GM13977 (cell line): Measurements from ENCODE around the gene HECW1.

ENCODE experiments used
- DNase-seq: peaks from one replicate; pipeline ENCODE4 v3.0.0; 2012; ENCODE audit warnings: low spot score
- in situ Hi-C: fragments of 300-500 bp; cut with MboI; formaldehyde crosslinking; loops from one replicate; pipeline ENCODE4 v1.12.0; 2022; ENCODE audit warnings: low sequenced_read_pairs, low pct_unique_long_range_greater_than_20kb, mixed read lengths, inconsistent platforms; ENCODE audit not compliant: unreplicated experiment
- TF ChIP-seq, protein P1 (sequence below): IDR thresholded peaks from 2 replicates; pipeline ENCODE4 v1.5.1; 2012; ENCODE audit warnings: mild to moderate bottlenecking, control low read depth; ENCODE audit not compliant: insufficient read depth; ENCODE audit errors: extremely low read depth, missing control alignments

The HECW1 gene

DNA sequence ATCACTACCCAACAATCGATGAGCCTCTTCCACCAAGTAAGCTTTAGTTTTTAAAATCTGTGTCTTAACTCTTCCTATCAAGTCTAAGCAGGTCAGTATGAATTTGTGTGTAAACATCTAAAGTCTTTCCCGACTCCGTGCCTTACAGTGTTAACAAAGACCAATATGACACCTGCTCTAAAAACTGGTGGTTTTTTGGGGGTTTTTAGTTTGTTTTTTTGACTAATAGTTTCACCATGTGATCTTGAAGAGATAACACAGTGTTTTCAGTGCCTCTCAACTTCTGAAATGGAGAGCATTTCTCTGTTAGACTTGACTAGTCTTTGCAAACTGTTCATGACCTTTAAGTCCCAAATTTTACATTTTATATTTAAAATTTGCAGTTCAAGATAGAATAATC, 338.4 kb downstream of the HECW1 start:
- in situ Hi-C loops = loop anchor here (25.0 kb wide), 1 partner anchor 386 kb away; no protein-coding TSS in a partner anchor
- no peak for DNase-seq
- TF ChIP-seq, protein P1, sequence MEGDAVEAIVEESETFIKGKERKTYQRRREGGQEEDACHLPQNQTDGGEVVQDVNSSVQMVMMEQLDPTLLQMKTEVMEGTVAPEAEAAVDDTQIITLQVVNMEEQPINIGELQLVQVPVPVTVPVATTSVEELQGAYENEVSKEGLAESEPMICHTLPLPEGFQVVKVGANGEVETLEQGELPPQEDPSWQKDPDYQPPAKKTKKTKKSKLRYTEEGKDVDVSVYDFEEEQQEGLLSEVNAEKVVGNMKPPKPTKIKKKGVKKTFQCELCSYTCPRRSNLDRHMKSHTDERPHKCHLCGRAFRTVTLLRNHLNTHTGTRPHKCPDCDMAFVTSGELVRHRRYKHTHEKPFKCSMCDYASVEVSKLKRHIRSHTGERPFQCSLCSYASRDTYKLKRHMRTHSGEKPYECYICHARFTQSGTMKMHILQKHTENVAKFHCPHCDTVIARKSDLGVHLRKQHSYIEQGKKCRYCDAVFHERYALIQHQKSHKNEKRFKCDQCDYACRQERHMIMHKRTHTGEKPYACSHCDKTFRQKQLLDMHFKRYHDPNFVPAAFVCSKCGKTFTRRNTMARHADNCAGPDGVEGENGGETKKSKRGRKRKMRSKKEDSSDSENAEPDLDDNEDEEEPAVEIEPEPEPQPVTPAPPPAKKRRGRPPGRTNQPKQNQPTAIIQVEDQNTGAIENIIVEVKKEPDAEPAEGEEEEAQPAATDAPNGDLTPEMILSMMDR = no peak

DNA sequence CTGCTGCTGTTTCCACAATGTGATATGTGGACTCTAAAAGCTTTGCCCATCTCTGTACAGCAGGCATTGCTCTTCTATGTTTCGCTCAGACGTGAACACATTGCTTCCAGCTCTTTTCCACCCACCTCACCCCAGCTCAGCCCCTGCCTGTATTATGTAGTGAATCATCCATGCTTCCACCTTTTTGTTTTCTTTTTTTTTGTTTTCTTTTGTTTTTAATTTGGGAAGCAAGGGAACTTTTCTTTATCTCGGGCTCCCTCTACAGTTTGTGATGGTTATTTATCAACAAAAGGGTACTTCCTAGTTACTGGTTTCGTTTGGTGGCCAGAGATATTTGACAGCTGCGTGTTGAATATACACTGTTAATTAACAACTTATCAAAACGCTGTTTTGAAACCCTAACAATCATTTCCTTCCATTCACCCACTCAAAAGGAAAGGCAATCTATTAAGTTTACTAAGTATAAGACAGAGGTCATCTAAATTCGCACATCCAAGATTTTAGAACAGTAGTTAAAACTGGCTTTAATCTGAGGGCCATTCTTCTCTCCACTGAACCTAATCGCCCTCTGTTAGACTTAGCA, 342.6 kb downstream of the HECW1 start:
- in situ Hi-C loops = loop anchor here (25.0 kb wide), 1 partner anchor 382 kb away; no protein-coding TSS in a partner anchor

DNA sequence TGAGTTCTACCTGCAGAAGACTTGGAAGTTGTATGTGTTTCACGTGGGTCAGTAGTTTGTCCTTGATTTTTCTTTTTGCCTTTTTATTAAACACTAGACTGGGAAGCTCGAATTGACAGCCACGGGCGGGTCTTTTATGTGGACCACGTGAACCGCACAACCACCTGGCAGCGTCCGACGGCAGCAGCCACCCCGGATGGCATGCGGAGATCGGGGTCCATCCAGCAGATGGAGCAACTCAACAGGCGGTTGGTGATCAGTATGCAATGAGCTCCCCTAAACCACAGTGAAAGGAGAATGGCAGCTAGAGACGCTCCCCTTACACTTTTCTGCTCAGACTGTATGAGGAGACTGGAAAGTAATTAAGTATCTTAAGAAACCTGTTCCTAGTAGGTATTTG, 343.8 kb downstream of the HECW1 start:
- no peak for DNase-seq
- in situ Hi-C loops = loop anchor here (25.0 kb wide), 1 partner anchor 381 kb away; no protein-coding TSS in a partner anchor
- TF ChIP-seq, protein P1 = no peak

More for the DNA sequence above, 342.6 kb downstream of the HECW1 start:
- TF ChIP-seq, protein P1 = peak; percentile 52
- peak; percentile 65 for DNase-seq

DNA sequence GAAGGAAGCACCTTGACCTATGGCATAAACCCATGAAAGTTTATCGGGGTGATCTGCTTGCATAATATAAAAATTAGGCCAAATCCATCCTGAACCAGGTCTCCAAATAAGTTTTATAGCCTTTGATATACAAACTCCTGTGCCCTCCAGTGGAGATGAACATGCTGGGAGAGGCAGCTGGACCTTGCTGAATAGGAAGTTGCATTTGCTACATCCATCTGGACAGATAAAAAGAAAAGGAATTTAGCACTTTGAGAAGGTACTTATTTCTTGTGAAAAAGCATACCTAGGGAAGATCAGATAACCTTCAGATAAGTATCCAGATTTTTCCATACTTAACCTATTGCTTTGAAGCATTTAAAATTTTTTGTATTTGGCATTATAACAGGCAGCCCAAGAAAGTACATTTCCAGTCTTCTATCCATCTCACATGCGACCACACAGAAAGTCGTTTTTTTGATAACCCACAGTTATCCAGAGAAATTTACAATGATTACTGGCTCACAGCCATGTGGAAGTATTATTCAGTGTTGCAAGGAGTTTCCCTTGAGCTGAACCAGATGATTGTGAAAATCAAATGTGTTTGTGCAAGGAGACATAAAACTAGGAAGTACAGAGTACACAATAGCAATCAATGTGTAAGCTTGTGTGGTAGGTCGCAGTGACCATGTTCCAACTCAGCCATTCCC, 346.0 kb downstream of the HECW1 start:
- in situ Hi-C loops = loop anchor here (25.0 kb wide), 1 partner anchor 379 kb away; no protein-coding TSS in a partner anchor
- TF ChIP-seq, protein P1 = no peak
- DNase-seq = no peak

DNA sequence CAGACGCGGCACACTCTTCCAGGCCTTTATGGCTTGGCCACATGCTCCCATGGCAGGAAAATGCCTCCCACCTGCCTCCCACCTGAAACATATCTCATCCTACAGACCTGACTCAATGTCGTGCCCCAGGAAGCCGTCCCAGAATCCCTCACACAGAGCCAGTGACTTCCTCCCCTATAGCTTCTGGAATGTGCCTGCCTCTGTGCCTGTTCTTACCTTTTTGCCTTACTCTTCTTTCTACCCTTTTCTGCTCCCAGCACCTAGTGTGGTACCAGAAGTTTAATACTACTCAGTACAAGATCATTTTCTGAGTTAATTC, 346.5 kb downstream of the HECW1 start:
- TF ChIP-seq, protein P1 = no peak
- no peak for DNase-seq
- in situ Hi-C loops = loop anchor here (25.0 kb wide), 1 partner anchor 378 kb away; no protein-coding TSS in a partner anchor

DNA sequence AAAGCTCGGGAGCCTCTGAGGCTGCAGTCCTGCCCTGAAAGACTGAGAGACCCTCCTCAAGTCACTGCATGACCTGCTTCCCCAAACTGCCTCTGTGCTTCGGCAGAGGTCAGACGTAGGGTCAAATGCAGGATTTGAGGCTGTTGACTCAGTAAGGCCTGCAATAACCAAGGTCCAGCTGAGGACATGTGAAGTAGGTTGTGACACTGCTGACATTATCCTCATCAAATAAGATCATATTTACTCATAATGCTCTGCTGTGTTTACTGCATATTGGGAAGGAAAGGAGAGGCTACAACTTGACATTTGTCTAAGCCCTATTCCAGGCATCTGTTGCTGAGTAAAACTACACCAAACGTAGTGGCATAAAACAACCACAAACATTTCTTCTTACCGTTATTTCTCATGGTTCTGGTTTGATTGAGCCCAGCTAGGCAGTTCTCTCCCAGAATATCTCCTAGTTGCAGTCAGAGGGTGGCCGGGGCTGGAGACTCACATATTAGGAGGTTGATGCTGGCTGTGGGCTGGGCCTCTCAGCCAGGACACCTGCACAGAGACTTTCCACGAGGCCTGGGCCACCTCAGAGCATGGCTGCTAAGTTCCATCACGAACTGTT, 348.4 kb downstream of the HECW1 start:
- DNase-seq = no peak
- in situ Hi-C loops = loop anchor here (25.0 kb wide), 1 partner anchor 376 kb away; no protein-coding TSS in a partner anchor
- TF ChIP-seq, protein P1 = no peak
